ENCODE results near the gene CEP128. TPM values are rescaled to one million over a fixed set of nuclear protein-coding genes. Genes with fewer than 3 reads are reported as not detected.

Gene CEP128
- total RNA-seq, 1 donor from 2014 or later, result 26.9 TPM

DNA sequence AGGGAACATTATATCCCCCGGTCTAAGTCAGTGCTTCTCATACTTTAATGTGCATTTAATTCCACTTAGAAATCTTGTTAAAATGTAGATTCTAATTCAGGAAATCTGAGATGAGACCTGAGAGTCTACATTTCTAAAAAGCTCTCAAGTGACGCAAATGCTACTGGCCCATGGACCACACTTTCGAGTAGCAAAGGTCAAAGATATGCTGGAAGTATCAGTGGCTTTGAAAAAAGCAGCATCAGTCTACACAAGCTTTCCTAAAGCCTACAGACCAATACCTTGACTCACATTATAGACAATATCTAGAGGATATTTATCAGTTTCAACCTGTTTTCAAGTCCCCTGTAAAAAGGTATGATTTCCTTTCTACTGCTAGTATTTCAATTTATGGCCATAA lies 248.6 kb downstream of the CEP128 start:
- intact Hi-C loops (cut with micrococcal nuclease), result no loop called here

DNA sequence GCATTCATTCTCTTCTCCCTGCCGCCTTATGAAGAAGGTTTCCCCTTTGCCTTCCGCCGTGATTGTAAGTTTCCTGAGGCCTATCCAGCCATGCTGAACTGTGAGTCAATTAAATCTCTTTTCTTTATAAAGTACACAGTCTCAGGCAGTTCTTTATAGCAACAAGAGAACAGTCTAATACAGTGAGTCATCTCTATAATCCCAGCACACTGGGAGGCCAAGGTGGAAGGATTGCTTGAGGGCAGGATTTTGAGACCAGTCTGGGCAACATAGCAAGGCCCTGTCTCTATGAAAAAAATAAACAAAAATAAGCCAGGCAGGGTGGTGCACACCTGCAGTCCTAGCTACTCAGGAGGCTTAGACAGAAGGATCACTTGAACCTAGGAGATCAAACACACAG lies 259.9 kb downstream of the CEP128 start:
- intact Hi-C loops (cut with micrococcal nuclease), result no loop called here

DNA sequence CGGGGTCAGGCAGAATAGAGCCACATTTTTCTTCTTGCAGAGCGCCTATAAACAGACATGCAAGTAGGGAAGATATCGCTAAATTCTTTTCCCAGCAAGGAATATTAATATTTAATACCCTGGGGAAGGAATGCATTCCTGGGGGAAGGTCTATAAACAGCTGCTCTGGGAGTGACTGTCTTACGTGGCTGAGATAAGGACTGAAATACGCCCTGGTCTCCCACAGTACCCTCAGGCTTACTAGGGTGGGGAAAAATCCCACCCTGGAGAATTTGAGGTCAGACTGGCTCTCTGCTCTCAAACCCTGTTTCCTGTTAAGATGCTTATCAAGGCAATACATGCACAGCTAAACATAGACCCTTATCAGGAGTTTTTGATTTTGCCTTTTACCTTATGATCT lies 262.3 kb downstream of the CEP128 start:
- intact Hi-C loops (cut with micrococcal nuclease), result no loop called here

DNA sequence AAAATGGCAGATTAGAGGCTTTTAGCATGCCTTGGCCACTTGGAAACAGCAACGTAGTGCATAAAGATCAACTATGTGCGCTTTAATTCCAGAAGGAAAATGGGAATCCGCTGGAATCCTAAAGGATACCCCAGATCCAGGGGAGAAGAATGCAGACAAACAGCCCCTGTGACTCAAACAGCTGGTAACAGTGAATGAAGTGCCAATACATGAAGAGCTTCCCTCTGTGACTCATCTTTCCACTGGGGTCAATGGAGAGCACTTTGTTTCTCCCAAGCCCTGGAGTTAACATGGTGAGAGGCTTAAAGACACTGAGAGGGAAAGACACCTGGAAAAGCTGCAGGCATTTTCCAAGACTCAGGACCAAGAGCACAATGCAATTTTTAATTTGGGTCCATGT lies 263.1 kb downstream of the CEP128 start:
- intact Hi-C loops (cut with micrococcal nuclease), result no loop called here

DNA sequence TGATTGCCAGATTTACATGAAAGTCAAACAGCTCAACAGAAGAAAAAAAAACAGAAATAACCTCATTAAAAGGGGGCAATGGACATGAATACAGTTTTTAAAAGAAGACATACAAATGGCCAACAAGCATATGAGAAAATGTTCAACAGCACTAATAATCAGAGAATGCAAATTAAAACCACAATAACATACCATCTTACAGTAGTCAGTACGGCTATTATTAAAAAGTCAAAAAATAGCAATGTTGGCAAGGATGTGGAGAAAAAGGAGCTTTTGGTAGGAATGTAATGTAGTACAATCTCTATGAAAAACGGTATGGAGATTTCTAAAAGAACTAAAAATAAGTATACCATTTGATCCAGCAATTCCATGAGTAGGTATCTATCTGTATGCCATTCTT lies 272.1 kb downstream of the CEP128 start:
- intact Hi-C loops (cut with micrococcal nuclease), result no loop called here

DNA sequence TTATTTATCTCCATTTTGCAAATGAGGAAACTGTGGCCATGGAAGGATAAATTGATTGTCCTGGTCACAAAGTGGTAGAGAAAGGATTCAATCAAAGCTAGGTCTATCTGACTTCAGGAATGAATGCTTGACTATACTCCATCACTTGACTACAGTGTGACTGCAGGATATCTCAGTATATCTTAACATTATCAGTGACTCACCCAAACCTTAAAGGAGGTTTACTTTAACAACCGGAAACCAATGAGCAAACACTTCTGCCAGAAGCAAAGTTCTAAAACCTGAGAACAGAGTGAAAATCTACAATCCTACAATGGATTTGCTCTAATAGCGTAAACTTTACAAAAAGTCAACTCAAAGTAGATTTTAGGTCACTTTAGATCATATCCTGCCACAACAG lies 277.0 kb downstream of the CEP128 start:
- intact Hi-C loops (cut with micrococcal nuclease), result no loop called here

DNA sequence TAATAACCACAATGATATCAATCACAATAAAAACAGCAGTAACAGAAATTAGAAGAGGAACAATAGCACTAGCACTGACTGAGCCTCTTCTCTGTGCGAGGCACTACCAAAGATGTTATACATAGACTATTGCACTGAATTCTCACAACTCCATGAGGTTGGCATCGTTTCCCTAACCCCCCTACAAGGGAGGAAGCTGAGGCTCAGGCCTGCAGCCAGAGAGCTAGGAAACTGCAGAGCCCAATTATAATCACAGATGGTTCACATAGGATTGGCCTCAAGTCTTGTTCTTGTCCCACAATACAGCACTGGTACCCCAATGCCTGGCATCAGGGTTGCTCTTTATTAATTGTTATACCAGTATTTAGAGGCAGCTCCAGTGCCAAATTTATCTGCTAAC lies 278.0 kb downstream of the CEP128 start:
- intact Hi-C loops (cut with micrococcal nuclease), result no loop called here

DNA sequence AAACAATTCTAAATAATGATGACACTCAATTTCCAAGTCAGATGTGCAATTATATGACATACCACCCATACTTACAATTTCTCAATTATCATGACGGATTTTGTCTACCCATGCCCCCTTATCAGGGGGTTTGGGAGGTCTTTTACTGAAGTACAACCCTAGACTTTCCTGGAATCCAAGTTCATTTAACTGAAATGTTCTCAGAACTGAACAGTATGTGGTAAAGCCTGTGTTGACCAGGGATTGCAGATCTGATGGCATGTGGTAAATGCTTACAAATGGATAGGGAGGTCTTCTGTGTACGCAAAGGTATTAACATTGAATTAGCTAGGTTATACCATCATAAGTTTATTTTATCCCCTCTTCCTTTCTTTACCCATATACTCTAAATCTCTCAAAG lies 281.8 kb downstream of the CEP128 start:
- intact Hi-C loops (cut with micrococcal nuclease), result no loop called here

DNA sequence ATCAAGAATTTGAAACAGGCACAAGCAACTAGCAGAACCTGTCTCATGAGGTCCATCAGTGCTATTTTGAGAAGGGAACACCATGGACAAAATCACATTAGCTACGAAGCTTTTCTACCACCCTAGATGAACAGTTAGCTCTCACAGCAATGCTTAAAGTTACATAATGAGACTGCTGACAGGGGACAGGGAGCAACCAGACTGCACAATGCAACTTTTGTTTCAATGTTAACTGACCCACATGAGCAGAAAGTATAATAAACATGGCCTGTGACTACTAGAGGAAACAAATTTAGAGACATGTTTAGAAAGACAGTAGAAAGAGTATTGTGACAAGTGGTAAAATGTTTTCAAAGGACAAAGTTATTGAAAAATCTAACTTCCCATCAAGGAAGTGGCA lies 282.8 kb downstream of the CEP128 start:
- intact Hi-C loops (cut with micrococcal nuclease), result no loop called here

DNA sequence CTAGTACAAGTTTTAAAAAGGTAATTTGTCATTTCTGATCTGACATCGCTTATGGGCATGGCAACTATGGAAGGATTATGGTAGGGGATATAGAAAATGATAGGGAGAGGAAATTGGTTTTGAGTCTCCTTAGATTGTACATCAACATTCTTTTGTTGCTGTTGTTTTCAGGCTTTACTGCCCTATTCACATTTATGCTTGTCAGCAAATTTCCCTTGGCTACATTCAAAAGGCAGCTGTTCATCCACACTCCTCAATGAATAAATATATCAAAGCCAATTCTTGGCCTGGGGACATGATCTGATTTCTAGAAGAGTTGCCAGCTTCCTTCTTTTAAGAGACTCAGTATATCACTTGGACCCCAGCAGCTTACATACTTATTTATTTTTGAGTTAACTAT lies 283.4 kb downstream of the CEP128 start:
- intact Hi-C loops (cut with micrococcal nuclease), result no loop called here

DNA sequence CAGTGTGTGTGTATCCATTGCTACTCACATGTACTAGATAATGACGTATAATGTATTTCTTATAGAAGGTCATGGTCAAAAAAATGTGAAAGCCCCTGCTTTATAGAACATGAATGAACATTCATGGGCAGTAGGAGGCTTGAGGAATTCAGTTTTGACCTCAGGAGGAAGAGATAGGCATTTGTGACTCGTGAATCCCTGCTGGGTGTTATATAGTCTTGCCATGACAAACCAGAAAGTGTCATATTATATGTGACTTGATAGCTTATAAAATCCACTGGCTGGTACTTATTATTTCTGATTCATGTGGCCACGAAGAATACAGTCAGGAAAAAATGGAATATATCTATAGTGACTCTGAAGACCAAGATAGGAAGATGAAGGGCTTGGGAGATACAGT lies 287.6 kb downstream of the CEP128 start:
- intact Hi-C loops (cut with micrococcal nuclease), result no loop called here

DNA sequence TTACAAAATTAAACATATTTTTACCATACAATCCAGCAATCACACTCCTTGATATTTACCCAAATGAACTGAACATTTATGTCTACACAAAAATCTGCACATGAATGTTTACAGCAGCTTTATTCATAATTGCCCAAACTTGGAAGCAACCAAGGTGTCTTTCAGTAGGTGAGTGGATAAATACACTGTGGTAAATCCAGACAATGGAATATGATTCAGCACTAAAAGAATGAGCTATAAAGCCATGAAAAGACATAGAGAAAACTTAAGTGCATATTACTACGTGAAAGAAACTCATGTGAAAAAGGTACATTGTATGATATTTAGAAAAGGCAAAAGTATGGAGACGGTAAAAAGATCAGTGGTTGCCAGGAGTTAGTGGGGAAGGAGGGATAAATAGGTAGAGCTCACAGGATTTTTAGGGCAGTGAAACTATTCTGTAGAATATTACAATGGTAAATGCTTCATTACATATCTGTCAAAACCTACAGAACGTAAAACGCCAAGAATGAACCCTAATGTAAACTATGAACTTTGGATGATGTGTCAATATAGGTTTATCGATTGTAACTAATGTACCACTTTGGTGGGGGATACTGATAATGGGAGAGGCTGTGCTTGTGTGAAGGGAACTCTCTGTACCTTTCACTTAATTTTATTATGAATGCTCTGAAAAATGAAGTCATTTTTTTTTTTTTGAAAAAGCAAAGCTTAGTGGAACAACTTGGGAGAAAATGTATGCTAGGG lies 295.7 kb downstream of the CEP128 start:
- intact Hi-C loops (cut with micrococcal nuclease), result no loop called here

DNA sequence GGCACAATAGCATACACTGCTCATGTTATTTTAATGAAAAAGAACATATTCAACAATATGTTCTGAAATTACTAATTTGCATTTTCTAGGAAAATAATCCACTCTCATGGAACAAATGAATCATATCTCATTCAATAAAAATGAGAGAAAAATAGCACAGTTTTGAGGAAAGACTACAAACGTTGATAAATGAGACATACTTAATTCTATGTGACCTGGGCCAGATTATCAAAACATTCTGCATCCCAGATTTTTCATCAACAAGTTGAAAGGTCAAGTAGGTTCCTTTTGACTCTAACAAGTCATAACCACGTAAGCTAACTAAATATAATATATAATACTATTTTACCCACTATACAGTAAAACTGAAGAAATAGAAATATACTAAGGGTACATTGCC lies 296.7 kb downstream of the CEP128 start:
- intact Hi-C loops (cut with micrococcal nuclease), result no loop called here

DNA sequence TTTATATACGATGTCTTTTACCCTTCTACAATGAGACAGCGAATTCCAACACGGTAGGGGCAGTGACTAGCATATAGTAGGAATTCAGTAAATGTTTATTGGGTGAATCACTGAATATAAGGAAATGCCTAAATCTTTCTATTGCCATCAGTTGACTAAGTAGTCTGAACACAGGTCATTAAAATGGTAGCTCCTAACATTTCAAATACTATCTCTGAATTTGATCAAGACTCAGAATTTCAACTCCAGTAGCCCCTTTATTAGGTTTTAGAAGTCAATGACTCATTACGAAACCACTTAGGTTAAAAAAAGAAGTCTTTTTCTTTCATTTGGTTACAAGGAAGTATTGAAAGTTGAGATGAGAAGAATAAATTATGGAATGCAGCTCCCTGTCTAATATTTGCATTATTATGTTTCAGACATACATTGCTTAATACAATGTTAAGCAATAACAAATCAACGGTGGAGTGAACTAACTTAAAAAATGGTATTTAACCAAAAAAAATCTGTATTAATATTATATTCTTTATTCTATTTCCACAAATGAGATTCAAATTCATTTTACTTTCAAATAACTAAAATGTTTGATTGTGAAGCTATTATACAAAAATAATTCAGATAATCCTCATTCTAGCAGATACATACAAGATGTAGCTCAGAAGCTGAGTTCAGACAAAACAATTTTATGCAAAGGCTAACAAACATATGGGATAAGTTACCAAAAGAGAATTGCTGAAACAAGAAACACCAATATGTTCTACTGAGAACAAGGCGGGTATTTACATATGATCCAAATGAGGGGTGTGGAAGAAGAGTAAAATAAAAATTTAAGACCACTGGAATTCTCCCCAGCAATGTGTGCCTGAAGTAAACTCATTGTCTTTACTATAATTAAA lies 302.7 kb downstream of the CEP128 start:
- intact Hi-C loops (cut with micrococcal nuclease), result no loop called here

DNA sequence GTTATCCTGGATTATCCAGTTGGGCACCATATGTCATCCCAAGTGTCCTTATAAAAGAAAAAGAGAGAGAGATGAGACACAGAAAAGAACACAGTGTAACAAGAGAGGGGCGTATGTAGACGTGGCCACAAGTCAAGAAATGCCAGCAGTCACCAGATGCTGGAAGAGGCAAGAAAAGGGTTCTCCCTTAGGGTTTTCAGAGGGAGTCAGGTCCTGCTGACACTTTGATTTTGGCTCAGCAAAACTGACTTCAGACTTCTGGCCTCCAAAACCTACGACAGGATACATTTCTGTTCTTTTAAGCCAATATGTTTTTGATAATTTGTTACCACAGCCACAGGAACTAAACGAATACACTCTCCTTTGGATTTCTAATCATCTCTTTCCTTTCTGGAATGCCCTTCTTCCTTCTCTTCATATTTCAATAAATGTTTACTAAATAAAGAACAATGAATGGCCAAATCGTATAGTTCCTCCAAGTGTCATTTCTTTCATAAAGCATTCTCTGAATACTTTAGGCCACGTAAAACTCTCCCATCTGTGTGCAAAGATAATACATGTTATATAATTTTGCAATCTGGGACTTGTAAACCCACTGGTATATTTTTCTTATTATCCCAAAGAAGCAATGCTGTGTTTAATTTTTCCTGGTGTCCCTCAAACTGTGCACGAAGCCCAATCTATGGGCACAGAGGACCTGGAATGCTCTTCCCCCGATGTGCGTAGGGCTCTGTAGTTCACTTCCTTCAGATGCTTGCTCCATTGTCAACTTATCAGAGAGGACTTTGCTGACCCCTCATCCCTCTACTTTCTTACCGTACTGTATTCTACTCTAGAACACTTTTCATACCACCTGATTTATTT lies 303.6 kb downstream of the CEP128 start:
- intact Hi-C loops (cut with micrococcal nuclease), result no loop called here

DNA sequence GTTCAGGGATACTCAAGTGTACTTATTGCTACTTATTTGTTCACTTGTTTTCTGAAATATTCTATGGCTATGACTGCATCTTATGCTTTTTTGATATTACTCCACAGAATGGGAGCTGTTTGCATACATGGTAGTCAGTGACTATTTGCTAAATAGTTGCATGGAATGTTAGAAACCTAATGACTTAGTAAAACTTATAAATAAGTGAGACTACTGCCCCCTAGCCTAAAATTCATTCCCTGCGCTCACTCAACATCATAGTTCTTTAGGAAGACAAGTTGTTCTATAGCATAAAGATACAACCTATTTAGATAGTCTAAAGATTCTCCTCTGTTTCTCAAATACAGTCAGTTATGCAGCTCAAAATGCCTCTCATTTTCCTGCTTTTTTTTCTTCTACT lies 305.5 kb downstream of the CEP128 start:
- intact Hi-C loops (cut with micrococcal nuclease), result no loop called here

DNA sequence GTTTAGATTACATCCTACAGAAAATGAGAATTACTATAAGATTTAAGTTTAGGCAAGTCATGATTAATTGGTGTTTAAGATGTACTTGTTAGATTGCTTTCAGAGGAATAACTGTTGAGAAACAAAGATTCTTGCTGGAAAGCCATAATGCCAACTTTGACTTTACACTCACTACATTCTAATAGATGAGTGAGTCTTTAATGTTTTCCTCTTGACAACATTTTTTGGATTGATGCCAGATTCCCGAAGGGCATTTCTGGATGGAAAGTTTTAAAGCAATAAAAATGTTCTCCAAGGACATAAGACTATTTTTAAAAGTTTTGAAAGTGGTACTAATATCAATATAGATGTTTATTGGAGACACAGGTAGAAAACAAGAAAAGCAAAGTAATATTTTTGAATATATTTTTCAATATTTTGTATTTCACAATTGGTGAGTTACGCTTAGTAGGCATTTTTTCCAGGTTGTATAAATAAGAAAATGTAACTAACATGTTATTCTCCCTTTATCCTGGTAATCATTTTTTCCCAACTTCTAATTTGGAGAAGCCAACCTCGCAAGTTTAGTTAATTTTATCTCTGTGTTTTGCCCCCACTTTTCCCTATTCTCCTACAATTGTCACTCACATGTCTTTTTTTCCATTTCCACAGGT lies 307.3 kb downstream of the CEP128 start:
- intact Hi-C loops (cut with micrococcal nuclease), result no loop called here

DNA sequence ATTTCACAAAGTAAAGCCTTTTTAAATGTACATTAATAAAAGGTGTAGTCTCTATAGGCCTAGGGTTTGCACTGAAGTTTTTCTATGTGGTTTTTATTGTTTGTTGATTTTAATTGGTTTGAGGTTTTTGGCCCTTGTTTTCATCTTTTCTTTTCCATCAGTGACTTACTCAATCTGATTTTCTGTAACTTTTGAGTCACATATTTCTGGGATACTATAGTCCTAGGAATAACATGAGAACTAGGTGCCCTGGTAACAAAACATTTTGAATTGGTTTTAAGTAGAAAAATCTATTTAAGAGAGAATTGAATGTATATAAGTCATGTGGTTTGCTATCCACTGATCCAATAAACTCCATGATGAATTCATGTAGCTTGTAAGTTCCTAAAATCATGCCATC lies 311.9 kb downstream of the CEP128 start:
- intact Hi-C loops (cut with micrococcal nuclease), result no loop called here

DNA sequence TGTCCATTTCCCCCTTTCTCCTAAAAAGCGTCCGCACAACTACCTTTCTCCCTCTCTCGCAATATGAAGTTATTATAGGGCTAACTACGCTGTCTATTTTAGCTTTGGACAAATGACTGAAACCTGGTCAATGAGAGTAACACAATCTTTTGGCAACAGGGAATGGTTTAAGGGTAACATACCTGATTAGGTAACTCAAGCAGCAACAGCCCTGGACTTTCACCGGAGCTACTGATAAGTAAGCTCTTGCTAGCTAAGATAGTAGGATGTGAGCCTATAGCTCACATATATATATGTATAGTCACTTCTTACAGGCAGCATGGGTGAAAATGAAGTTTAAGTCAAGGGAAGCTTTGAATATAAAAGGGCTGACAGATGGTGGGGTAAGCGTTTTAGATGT lies 313.0 kb downstream of the CEP128 start:
- intact Hi-C loops (cut with micrococcal nuclease), result no loop called here

DNA sequence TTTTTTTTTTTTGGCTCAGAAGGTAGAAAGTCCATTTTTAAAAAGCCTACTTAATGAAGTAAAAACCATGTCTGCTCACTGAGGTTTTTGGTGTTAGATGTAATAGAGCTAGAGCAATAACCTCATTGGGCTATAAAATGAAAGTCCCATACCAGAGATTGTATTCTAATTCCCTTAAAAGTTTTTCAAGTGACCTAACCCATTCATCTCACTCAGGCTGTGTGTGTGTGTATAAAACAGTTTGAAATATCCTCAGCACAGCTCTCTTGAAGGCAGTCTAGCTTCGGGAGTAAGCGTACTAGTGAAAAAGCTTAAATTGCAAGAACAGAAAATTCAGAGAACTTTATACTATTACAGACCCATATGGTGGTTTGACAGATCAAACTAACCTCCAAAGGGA lies 313.8 kb downstream of the CEP128 start:
- intact Hi-C loops (cut with micrococcal nuclease), result no loop called here

DNA sequence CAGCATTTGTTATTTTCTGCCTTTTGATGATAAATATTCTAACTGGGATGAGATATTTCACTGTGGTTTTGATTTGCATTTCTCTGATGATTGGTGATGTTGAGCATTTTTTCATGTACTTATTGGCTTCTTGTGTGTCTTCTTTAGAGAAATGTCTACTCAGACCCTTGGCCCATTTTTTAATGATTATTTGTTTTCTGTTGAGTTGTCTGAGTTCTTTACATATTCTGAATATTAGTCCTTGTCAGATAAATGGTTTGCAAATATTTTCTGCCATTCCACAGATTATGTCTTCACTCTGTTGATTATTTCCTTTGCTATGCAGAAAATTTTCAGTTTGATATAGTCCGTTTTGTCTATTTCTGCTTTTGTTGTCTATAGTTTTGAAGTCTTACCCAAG lies 317.0 kb downstream of the CEP128 start:
- intact Hi-C loops (cut with micrococcal nuclease), result no loop called here

All from T-helper 1 cell treated with Interleukin-12 subunit alpha and Interleukin-12 subunit beta and Interleukin-4 antibody, amounts not matched to agents 30 ng/mL and 1 ng/mL, for 36 hours (primary cell).